ENCODE measurements around the gene KIAA1755. TPM values are rescaled to one million over a fixed set of nuclear protein-coding genes. Genes with fewer than 3 reads are reported as not detected.
A peak's percentile ranks its signal among the peaks of the same experiment; 100 is the strongest.

The KIAA1755 gene
- total and polyA plus RNA-seq, 8 donors, result 1.2 to 9.4 (median 3.1) TPM; not detected in 1

- H3K27ac ChIP-seq, result peak overlapping the region in 2 of 5 donors; percentile 55 to 59
- peaks cover 0 to under 1% (median 0%) of the 10 kb centered on the region in 3 donors for H3K27me3 ChIP-seq
- H3K36me3 ChIP-seq, result no peaks in the 10 kb centered on the region
- intact Hi-C loops (cut with DNase I; ENCODE audit: low total_unique reads), result no loop called here
- peaks cover 0 to 19% (median 3%) of the 10 kb centered on the region in 4 donors for H3K4me1 ChIP-seq
- H3K9me3 ChIP-seq, result no peaks in the 10 kb centered on the region
- 73 to 78% (median 76%) methylated on average over 5 of the region's 5 CpGs for WGBS, 5 donors
- H3K4me3 ChIP-seq, result no peak overlapping the region
- no peak for TF ChIP-seq CTCF (IDR thresholded peaks at IDR 0.05)
- TF ChIP-seq EP300 (IDR thresholded peaks at IDR 0.05), result no peak
- TF ChIP-seq POLR2AphosphoS5 (IDR thresholded peaks at IDR 0.05), result no peak
- TF ChIP-seq POLR2A (IDR thresholded peaks at IDR 0.05), result no peak
- DNase-seq, result no peak
Measured at GRCh38 chr20:38197217-38197616, 63.3 kb downstream of the KIAA1755 start.

DNA sequence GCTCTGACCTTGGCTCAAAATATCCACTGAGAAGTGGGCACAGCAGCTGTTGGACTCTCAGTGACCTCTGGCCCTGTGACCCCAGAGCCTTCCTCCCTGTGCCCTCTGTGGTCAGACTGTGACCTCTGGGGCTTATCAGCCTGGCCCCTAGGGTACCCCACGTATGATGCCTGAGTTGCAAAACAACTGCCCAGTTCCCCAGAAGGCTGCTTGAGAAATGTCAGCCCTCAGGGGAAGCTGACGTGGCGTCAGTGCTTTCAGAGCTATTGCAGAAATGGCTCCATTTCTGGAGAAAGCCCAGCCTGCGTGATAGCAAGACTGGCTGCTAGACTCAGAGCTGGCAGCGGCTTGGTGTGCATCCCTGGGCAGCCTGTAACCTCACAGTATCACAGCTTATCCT is 63.9 kb downstream of the KIAA1755 start:
- Histone ChIP-seq H3K27me3 (no peaks in the 10 kb centered on the region), H3K4me1 (peaks cover 0 to 22% (median 3%) of the 10 kb centered on the region in 4 donors), H3K4me3 (no peak overlapping the region), H3K9me3 (no peaks in the 10 kb centered on the region), H3K27ac (peak overlapping the region in 3 of 5 donors; percentile 36 to 59 (median 55)), H3K36me3 (no peaks in the 10 kb centered on the region)
- 44 to 63% (median 47%) methylated on average over 3 to 5 of the region's 5 CpGs for WGBS, 5 donors
- TF ChIP-seq POLR2AphosphoS5 (IDR thresholded peaks at IDR 0.05), result peak in 1 of 3 donors; percentile 20
- TF ChIP-seq POLR2A (IDR thresholded peaks at IDR 0.05), result no peak
- peak in 1 of 2 donors; percentile 71 for DNase-seq
- intact Hi-C loops (cut with DNase I; ENCODE audit: low total_unique reads), result no loop called here

- H3K27ac ChIP-seq, result peak overlapping the region in 2 of 5 donors; percentile 55 to 59
- H3K4me1 ChIP-seq, result peaks cover 0 to 27% (median 3%) of the 10 kb centered on the region in 4 donors
- H3K9me3 ChIP-seq, result no peaks in the 10 kb centered on the region
- intact Hi-C loops (cut with DNase I; ENCODE audit: low total_unique reads), result no loop called here
- DNase-seq, result no peak
- WGBS, 5 donors, result 83 to 94% (median 87%) methylated on average over 4 of the region's 4 CpGs
- H3K36me3 ChIP-seq, result no peaks in the 10 kb centered on the region
- H3K4me3 ChIP-seq, result no peak overlapping the region
- TF ChIP-seq POLR2A (IDR thresholded peaks at IDR 0.05), result no peak
- no peak for TF ChIP-seq CTCF (IDR thresholded peaks at IDR 0.05)
- no peak for TF ChIP-seq POLR2AphosphoS5 (IDR thresholded peaks at IDR 0.05)
- TF ChIP-seq EP300 (IDR thresholded peaks at IDR 0.05), result no peak
- no peaks in the 10 kb centered on the region for H3K27me3 ChIP-seq
Measured at GRCh38 chr20:38196076-38196475, 64.5 kb downstream of the KIAA1755 start.

DNA sequence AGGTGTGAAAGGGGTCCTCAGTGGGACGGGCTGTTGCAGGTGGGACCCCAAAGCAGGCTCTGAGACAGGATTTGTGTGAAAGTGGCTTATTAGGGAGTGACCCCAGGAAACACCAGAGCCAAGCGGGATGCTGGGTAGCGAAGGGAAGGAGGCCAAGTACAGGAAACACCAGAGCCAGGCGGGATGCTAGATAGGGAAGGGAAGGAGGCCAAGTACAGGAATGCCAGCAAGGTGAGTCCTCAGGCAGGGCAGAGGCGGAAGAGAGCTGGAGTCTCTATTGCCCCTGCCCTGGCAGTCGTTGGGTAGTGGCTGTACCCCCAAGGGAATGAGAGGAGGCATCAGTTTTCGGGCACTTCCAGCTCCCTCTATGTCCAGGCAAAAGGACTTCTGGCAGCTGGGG is 65.0 kb downstream of the KIAA1755 start:
- Histone ChIP-seq H3K4me3 (no peak overlapping the region), H3K27me3 (no peaks in the 10 kb centered on the region), H3K27ac (no peak overlapping the region), H3K4me1 (peaks cover 0 to 33% (median 6%) of the 10 kb centered on the region in 4 donors), H3K36me3 (no peaks in the 10 kb centered on the region), H3K9me3 (no peaks in the 10 kb centered on the region)
- no peak for TF ChIP-seq CTCF (IDR thresholded peaks at IDR 0.05)
- TF ChIP-seq POLR2A (IDR thresholded peaks at IDR 0.05), result no peak
- DNase-seq, result no peak
- intact Hi-C loops (cut with DNase I; ENCODE audit: low total_unique reads), result no loop called here
- 48 to 57% (median 51%) methylated on average over 7 of the region's 7 CpGs for WGBS, 5 donors

DNA sequence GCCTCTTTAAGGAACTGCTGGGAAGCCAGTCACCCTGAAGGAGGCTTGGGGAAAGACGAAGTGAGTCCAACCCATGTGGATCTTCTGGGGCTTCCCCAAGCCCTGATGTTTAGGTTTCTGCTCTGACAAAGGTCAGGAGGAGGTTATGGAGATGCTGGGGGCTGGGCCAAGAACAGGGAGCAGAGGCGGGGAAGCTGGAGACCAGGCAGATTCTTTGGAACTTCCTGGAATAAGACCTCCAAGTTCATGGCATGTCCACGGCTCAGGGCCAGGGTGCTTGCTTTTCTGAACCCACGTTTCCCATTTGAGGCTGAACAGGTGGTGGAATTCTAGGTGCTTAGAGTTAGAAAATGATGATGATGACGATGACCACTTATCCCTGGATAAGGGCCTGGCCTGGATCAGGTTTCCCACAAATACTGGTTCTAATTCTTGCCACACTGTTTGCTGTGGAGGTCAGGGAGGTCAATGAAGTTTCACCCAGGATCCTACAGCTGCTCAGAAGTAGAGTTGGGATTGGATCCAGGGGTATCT is 65.5 kb downstream of the KIAA1755 start:
- intact Hi-C loops (cut with DNase I; ENCODE audit: low total_unique reads), result no loop called here
- TF ChIP-seq CTCF (IDR thresholded peaks at IDR 0.05), result no peak
- TF ChIP-seq EP300 (IDR thresholded peaks at IDR 0.05), result no peak
- TF ChIP-seq POLR2AphosphoS5 (IDR thresholded peaks at IDR 0.05), result no peak
- TF ChIP-seq POLR2A (IDR thresholded peaks at IDR 0.05), result no peak
- no peak overlapping the region for H3K27ac ChIP-seq
- 53 to 74% (median 67%) methylated on average over 5 of the region's 5 CpGs for WGBS, 5 donors
- peaks cover 0 to 35% (median 7%) of the 10 kb centered on the region in 4 donors for H3K4me1 ChIP-seq
- no peak for DNase-seq
- H3K4me3 ChIP-seq, result no peak overlapping the region
- H3K9me3 ChIP-seq, result no peaks in the 10 kb centered on the region
- H3K27me3 ChIP-seq, result no peaks in the 10 kb centered on the region
- H3K36me3 ChIP-seq, result no peaks in the 10 kb centered on the region
